Activated CD8-positive, alpha-beta memory T cell treated with anti-CD3 and anti-CD28 coated beads for 4 hours (primary cell): Measurements from ENCODE around the gene SUFU.
"Not testable (repeated sequence)": the region's sequence is repeated elsewhere in the genome, so short reads cannot be mapped to it uniquely, and the experiment has no call there.

Source experiments
- DNase-seq, 2 donors: peaks; one replicate each; pipeline ENCODE4 v3.0.0-alpha.2; 2020; ENCODE audit warnings: low read depth in 2 of 2

SUFU gene

DNA sequence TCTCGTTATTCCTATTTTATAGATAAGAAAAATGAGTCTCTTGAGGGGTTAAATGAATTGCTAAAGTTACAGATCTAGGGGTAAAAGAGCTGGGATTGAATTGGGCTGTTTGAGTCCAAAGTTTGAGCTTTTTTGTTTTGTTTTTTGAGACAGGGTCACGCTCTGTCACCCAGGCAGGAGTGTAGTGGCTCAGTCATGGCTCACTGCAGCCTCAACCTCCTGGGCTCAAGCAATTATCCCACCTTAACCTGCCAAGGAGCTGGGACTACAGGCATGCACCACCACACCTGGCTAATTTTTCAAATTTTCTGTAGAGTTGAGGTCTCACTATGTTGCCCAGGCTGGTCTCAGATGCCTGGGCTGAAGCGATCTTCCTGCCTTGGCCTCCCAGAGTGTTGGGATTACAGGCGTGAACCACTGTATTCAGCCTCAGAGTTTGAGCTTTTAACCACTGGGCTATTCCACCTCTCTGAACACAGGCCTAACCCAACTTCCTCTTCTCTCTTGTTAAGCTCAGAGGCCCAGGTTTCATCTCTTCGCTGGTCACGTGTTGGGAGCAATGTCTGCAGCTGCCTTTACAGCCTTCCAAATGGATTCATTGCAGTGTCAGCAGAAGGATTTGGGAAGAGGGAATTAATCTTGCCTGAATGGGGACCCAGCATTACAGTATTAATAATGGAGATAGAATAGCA lies 8.0 kb downstream of the SUFU start:
- DNase-seq = no peak

GRCh38 chr10:102514487-102515311 lies 10.9 kb downstream of the SUFU start:
- no peak for DNase-seq

DNA sequence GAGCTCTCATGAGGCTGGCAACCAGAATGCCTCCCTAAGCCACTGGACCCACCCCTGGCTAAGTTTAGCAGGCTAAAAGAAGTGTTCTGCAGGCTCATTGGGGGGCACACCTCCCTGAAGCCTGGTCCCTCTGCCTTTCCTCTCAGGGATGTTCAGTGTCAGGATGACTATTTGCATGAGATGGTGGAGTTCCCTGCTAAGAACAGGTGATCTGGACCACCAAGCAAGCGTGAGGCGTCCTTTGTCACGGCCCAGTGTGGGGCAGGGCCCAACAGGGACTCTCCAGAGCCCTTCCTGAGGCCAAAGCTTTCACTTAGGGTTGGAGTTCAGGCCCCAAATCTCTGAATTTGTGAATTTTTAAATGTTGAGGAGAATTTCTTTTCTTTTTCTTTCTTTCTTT lies 12.0 kb downstream of the SUFU start:
- DNase-seq = no peak

DNA sequence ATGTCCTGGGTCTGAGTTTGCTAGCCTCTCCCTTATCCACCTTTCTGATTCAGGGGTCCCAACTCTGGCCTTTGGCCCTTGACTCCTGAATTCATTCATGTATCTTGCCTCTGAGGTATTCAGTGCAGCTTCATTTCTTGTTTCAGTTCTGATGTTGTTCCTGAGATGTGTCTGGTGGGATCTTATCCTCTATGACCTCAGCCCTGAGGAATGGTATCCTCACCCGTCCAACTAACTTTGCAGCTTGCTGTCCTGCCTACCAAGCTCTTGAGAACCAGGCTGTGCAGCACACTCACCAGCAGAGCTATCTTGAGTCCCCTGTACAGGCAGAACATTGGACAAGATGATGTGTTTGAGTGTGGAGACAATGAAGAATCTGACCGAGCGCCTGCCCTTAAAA lies 13.8 kb downstream of the SUFU start:
- no peak for DNase-seq

DNA sequence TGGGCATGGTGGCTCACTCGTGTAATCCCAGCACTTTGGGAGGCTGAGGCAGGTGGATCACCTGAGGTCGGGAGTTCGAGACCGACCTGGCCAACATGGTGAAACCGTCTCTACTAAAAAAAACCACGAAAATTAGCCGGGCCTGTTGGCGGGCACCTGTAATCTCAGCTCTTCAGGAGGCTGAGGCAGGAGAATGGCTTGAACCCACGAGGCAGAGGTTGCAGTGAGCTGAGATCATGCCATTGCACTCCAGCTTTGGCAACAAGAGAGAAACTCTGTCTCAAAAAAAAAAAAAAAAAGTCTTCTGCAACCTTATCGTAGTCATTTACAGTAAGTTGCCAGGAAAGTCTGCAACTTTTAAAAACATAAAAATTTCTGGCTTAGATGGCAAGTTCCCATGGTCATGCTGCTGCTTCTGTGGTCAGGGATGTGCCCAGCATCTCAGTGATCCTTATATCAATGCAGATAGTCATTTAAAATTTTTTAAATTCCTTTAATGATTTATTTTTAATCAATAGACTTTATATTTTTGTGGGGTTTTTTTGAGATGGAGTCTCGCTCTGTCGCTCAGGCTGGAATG lies 15.6 kb downstream of the SUFU start:
- DNase-seq = no peak

DNA sequence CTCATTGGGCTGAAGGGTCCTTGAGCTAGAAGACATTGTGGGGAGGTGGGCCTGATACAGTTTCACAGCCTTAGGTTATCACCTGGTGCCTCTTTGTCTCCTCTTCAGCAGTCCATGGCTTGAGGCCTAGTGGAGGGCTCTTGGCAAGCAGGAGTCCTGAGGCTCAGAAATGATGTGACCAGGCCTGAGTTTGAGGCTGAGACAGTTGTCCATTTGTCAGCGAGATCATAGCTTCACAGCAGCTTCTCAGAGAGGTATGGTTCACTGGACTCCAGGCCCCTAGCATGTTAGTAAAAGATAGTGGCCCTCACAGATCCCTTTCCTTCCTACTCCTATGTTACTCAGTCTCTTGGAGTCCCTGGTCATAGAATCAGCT lies 19.1 kb downstream of the SUFU start:
- no peak for DNase-seq

DNA sequence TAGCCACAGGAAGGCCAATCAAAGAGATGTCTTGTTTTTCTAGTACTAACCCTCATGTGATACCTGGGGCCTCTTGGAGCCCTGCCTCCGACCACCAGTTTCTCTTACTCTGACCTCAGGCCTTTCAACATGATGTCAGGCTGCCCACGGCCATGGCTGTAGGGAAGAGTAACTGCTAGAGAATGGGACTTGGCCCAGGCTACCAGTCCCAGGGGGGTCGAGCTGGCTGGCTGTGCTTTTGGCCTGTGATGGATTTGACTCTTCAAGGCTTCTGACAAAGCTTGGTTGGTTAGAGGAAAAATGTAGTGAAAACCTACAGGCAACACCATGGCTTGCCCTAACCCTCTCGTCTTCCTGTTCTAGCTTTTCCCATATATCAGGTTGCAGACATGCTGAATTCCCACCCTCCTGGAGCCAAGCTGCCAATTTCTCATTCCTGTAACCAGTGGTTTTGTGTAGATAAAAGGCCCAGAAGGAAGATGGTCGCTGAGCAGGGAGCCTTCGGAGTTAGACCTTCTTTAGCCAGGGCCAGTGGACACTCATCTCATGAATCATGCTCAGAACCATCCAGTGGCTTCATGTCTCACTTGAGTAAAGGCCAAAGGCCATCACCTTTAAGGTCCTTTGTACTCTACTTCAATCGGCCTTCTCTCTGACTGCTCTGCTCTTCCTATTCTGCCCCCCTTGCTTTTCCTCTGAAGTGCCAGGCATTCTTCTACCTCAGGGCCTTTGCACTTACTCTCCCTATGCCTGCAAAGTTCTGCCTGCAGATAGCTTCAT lies 19.7 kb downstream of the SUFU start:
- DNase-seq = no peak

- DNase-seq = no peak
Measured at GRCh38 chr10:102524746-102525145, 21.0 kb downstream of the SUFU start.

GRCh38 chr10:102527546-102527945 lies 23.8 kb downstream of the SUFU start:
- no peak for DNase-seq

GRCh38 chr10:102534333-102534732 lies 30.6 kb downstream of the SUFU start:
- no peak for DNase-seq

DNA sequence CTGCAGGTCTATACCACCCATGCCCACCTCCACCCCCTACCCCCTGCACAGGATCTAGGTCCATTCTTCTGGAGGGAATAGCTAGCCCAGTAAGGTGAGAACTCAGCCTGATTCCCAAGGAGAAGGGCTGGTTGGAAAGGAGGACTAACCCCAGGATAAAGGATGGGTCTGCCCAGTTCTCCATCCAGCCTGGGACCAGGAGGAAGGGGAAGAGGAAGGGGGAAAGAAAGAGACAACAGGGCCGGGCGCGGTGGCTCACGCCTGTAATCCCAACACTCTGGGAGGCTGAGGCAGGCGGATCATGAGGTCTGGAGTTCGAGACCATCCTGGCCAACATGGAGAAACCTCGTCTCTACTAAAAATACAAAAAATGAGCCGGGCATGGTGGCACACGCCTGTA lies 31.2 kb downstream of the SUFU start:
- not testable (repeated sequence) for DNase-seq

GRCh38 chr10:102535481-102536147 lies 31.8 kb downstream of the SUFU start:
- no peak for DNase-seq

GRCh38 chr10:102537367-102537766 lies 33.6 kb downstream of the SUFU start:
- no peak for DNase-seq

DNA sequence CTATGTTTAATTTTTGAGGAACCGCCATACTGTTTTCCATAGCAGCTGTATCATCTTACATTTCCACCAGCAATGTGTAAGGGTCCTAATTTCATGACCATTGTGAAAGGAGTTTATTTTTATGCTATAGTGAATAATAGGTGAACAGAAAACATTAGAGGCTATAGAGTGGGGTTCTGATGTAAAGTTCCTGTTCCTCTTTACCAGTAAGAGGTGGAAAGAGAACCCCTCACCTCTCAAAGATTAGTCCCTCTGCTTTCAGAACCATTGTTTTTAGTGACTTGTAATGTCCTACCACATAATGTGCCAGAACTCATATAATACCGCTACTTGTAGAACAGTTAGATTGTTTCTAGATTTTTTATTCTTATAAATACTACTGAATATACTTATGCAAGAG lies 34.2 kb downstream of the SUFU start:
- DNase-seq = no peak

DNA sequence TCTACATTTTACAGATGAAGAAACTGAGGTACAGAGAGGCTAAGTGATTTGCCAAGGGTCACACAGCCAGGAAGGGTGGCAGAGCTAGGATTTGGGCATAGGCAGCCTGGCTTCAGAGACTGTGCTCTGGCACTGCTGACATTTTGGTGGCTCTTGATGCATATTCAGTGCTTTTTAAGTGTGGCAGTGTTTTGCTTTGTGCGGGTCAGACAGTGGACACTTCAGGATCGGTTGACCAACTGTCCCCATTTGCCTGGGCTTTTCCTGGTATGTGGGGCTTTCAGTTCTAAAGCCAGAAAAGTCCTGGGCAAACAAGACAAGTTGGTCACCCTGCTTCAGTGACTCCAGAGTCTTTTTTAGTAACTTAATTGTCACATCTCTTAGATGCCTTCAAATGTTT lies 35.0 kb downstream of the SUFU start:
- DNase-seq = no peak

DNA sequence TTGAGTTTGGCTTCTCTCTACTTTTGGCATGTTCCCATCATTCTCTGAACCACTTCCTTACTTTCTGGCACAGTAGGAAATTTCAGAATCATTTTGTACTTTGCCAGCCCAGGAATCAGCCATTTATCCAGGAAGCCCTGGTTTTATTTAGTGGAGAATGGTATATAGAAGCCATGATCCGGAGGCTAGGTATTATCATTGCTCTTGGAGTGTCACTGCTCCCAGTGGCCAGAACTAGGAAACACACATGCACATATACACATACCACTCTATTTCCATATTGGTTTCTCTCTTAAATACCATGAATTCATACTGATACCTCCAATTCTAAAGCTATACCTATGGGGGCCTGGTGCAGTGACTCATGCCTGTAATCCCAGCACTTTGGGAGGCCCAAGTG lies 36.3 kb downstream of the SUFU start:
- no peak for DNase-seq

GRCh38 chr10:102542800-102543418 lies 39.1 kb downstream of the SUFU start:
- no peak for DNase-seq

DNA sequence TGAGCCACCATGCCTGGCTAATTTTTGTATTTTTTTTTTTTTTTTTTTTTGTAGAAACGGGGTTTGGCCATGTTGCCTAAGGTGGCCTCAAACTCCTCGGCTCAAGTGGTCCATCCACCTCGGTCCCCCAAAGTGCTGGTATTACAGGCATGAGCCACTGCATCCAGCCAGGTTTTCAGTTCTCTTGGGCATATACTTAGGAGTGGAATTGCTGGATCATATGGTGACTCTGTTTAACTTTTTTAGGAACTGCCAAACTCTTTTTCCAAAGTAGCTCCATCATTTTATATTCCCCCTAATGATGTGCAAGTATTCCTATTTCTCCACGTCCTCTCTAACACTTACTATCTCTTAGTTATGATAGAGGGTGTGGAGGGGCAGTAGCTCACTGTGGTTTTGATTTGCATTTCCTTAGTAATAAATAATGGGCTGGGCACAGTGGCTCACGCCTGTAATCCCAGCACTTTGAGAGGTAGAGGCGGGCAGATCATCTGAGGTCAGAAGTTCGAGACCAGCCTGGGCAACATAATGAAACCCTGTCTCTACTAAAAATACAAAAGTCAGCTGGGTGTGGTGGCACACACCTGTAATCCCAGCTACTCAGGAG lies 41.6 kb downstream of the SUFU start:
- no peak for DNase-seq

DNA sequence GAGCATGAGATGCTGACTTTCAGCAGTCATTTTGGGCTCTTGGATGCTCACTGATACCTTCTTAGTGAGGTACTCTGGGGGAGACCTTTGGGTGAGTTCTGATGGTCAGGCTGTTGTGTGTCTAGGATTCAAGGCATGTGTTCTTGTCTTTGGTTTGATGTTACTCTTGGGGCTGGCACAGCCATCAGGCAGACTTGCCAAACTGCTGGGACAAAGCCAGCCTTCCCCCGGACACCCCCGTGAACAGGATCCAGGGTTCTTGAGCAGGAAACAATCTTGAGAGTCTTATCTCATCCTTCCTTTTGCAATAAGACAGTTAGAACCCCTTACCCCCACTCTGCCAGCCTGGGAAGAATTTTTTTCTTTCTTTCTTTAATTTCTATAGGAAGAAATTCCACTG lies 42.2 kb downstream of the SUFU start:
- DNase-seq = no peak

DNA sequence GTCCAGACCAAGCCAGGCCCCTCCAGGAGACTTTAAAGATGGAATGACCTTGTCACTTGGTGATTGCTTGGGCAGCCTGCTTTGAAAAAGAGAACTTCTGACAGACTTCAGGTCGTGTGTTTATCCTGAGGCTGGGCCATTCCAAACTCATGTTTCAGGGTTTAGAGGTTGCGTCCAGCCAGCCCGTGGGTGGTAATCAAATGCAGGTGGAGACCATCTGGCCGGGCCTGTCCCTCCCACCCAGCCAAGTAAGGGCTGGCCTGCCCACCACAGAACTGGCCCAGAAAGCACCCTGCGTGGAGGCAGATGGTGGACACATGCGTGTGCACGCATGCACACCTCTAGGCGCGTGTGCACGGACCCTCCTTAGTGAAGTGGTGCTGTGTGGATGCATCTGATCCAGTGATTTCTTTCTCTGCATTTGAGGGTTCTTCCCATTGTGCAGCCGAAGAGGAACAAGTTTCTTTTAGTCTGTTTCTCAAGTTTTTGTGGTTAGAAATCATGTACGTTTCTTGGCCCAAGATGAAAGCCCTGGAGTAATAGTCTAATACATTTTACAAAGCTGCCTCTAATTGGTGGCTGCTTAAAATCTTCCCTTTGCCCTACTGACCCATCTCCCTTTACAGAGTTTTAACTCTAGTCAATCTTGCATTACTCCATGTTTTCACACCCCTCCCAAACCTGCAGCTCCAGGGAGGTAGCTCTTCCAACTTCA lies 43.0 kb downstream of the SUFU start:
- DNase-seq = no peak
